ENCODE measurements around the gene EXD3. TPM values are rescaled to one million over a fixed set of nuclear protein-coding genes. Genes with fewer than 3 reads are reported as not detected.

The EXD3 gene
- total RNA-seq, 1 donor from 2014 or later: 19.5 TPM

- H3K4me1 Mint-ChIP-seq (ENCODE audit: unreplicated experiment): no peaks in the 10 kb centered on the region
- TF ChIP-seq CTCF (conservative IDR thresholded peaks at IDR 0.05): no peak
- DNase-seq (ENCODE audit: extremely low spot score, unreplicated experiment): no peak
- H3K36me3 Mint-ChIP-seq: no peaks in the 10 kb centered on the region
- H3K27ac Mint-ChIP-seq: no peak overlapping the region
- H3K9me3 Mint-ChIP-seq: no peaks in the 10 kb centered on the region
- no peaks in the 10 kb centered on the region for H3K27me3 Mint-ChIP-seq
- no peak overlapping the region for H3K4me3 Mint-ChIP-seq
Measured at GRCh38 chr9:137312852-137313325, 110.1 kb downstream of the EXD3 start.

GRCh38 chr9:137311986-137312851 is 110.7 kb downstream of the EXD3 start:
- no peak for TF ChIP-seq CTCF (conservative IDR thresholded peaks at IDR 0.05)
- H3K4me3 Mint-ChIP-seq: no peak overlapping the region
- H3K9me3 Mint-ChIP-seq: no peaks in the 10 kb centered on the region
- no peaks in the 10 kb centered on the region for H3K36me3 Mint-ChIP-seq
- H3K27ac Mint-ChIP-seq: no peak overlapping the region
- no peaks in the 10 kb centered on the region for H3K27me3 Mint-ChIP-seq
- no peaks in the 10 kb centered on the region for H3K4me1 Mint-ChIP-seq (ENCODE audit: unreplicated experiment)
- no peak for DNase-seq (ENCODE audit: extremely low spot score, unreplicated experiment)

GRCh38 chr9:137311171-137311985 is 111.6 kb downstream of the EXD3 start:
- Mint-ChIP-seq H3K36me3 (no peaks in the 10 kb centered on the region), H3K27me3 (no peaks in the 10 kb centered on the region), H3K4me3 (no peak overlapping the region), H3K4me1 (ENCODE audit: unreplicated experiment) (no peaks in the 10 kb centered on the region), H3K9me3 (no peaks in the 10 kb centered on the region), H3K27ac (peak overlapping the region; percentile 76)
- DNase-seq (ENCODE audit: extremely low spot score, unreplicated experiment): peak; percentile 78
- TF ChIP-seq CTCF (conservative IDR thresholded peaks at IDR 0.05): no peak

GRCh38 chr9:137310189-137311052 is 112.5 kb downstream of the EXD3 start:
- DNase-seq (ENCODE audit: extremely low spot score, unreplicated experiment): no peak
- H3K4me3 Mint-ChIP-seq: no peak overlapping the region
- no peaks in the 10 kb centered on the region for H3K4me1 Mint-ChIP-seq (ENCODE audit: unreplicated experiment)
- peak overlapping the region; percentile 76 for H3K27ac Mint-ChIP-seq
- TF ChIP-seq CTCF (conservative IDR thresholded peaks at IDR 0.05): no peak
- no peaks in the 10 kb centered on the region for H3K27me3 Mint-ChIP-seq
- H3K36me3 Mint-ChIP-seq: no peaks in the 10 kb centered on the region
- H3K9me3 Mint-ChIP-seq: no peaks in the 10 kb centered on the region
